HEK293 (cell line): ENCODE results near the gene CYBA.
A peak's percentile ranks its signal among the peaks of the same experiment; 100 is the strongest.

ENCODE experiments used
- CTCF ChIA-PET: fragments of 350-600 bp; formaldehyde crosslinking; extraction: SDS; loops from one replicate; lab custom pipeline; 2021; ENCODE audit warnings: antibody characterized with exemption; lab: Yijun Ruan, JAX
- POLR2A ChIA-PET: fragments of 300-600 bp; formaldehyde crosslinking; extraction: SDS; loops from one replicate; lab custom pipeline; 2020; ENCODE audit warnings: antibody characterized with exemption, inconsistent platforms; lab: Yijun Ruan, JAX
- H3K27ac ChIP-seq: fragments of 200-500 bp; sonication (Bioruptor generic); 2 replicates; pipeline ENCODE4 v1.5.1; 2014; ENCODE audit warnings: low read depth, low read length, control low read depth, inconsistent platforms; ENCODE audit errors: extremely low read depth
- H3K36me3 ChIP-seq, 2 experiments: fragments of 200-500 bp in 1 of 2; sonication (Bioruptor generic) in 1 of 2; 1 replicate in 1 of 2; 2 replicates in 1 of 2; pipeline ENCODE4 v1.5.1; 2014 to 2017; ENCODE audit warnings: inconsistent platforms in 2 of 2, low read length in 2 of 2; ENCODE audit not compliant: control insufficient read depth in 2 of 2, insufficient read depth in 1 of 2
- H3K4me1 ChIP-seq: fragments of 200-500 bp; sonication (Bioruptor generic); 2 replicates; pipeline ENCODE4 v1.5.1; 2014; ENCODE audit warnings: mild to moderate bottlenecking, low read length, inconsistent platforms; ENCODE audit not compliant: control insufficient read depth, insufficient read depth
- H3K4me3 ChIP-seq: 2 replicates; pipeline ENCODE4 v1.5.1; 2011; ENCODE audit warnings: low read depth, mild to moderate bottlenecking, control low read depth, low read length, moderate library complexity
- H3K9me3 ChIP-seq: fragments of 200-500 bp; sonication (Bioruptor generic); 2 replicates; pipeline ENCODE4 v1.5.1; 2014; ENCODE audit warnings: low read depth, low read length, inconsistent platforms; ENCODE audit not compliant: control insufficient read depth, insufficient read depth
- HOXC10 ChIP-seq: sonication (generic); formaldehyde crosslinking; IDR thresholded peaks from 2 replicates; pipeline ENCODE4 v1.8.1; 2023; ENCODE audit warnings: mild to moderate bottlenecking, missing genetic modification reagents
- SP3 ChIP-seq: fragments of 450-650 bp; formaldehyde crosslinking; IDR thresholded peaks from 2 replicates; pipeline ENCODE4 v1.5.1; 2016; ENCODE audit warnings: missing biosample characterization, missing genetic modification characterization
- ZBTB44 ChIP-seq: fragments of 450-650 bp; IDR thresholded peaks from 2 replicates; pipeline ENCODE4 v1.5.1; 2018; ENCODE audit warnings: missing biosample characterization, mild to moderate bottlenecking, missing genetic modification characterization
- ZBTB49 ChIP-seq: fragments of 450-650 bp; formaldehyde crosslinking; IDR thresholded peaks from 2 replicates; pipeline ENCODE4 v1.5.1; 2016; ENCODE audit warnings: missing biosample characterization, missing genetic modification characterization, low read depth
- ZBTB6 ChIP-seq: fragments of 450-650 bp; formaldehyde crosslinking; IDR thresholded peaks from 2 replicates; pipeline ENCODE4 v1.5.1; 2017; ENCODE audit warnings: missing biosample characterization, missing genetic modification characterization
- ZNF112 ChIP-seq: fragments of 450-650 bp; formaldehyde crosslinking; IDR thresholded peaks from 2 replicates; pipeline ENCODE4 v1.5.0; 2017; ENCODE audit warnings: missing biosample characterization, missing genetic modification characterization
- ZNF133 ChIP-seq: fragments of 450-650 bp; formaldehyde crosslinking; IDR thresholded peaks from 2 replicates; pipeline ENCODE4 v1.5.1; 2016; ENCODE audit warnings: missing biosample characterization, missing genetic modification characterization
- ZNF221 ChIP-seq: fragments of 450-650 bp; formaldehyde crosslinking; IDR thresholded peaks from 2 replicates; pipeline ENCODE4 v1.5.1; 2017; ENCODE audit warnings: missing biosample characterization, missing genetic modification characterization, borderline replicate concordance
- ZNF266 ChIP-seq: fragments of 450-650 bp; formaldehyde crosslinking; IDR thresholded peaks from 2 replicates; pipeline ENCODE4 v1.5.1; 2016; ENCODE audit warnings: missing biosample characterization, missing genetic modification characterization, low read depth
- ZNF529 ChIP-seq: fragments of 450-650 bp; formaldehyde crosslinking; IDR thresholded peaks from 2 replicates; pipeline ENCODE4 v1.5.1; 2017; ENCODE audit warnings: missing genetic modification characterization, missing biosample characterization; ENCODE audit not compliant: insufficient replicate concordance
- ZNF624 ChIP-seq: fragments of 450-650 bp; formaldehyde crosslinking; IDR thresholded peaks from 2 replicates; pipeline ENCODE4 v1.5.1; 2017; ENCODE audit warnings: missing biosample characterization, missing genetic modification characterization
- ZNF776 ChIP-seq: fragments of 450-650 bp; formaldehyde crosslinking; IDR thresholded peaks from 2 replicates; pipeline ENCODE4 v1.5.0; 2017; ENCODE audit warnings: missing biosample characterization, missing genetic modification characterization, borderline replicate concordance
- TF ChIP-seq, protein P1 (sequence below): fragments of 450-650 bp; formaldehyde crosslinking; IDR thresholded peaks from 2 replicates; pipeline ENCODE4 v1.5.1; 2016; ENCODE audit warnings: missing biosample characterization, missing genetic modification characterization, low read depth
- TF ChIP-seq, protein P2 (sequence below): fragments of 450-650 bp; formaldehyde crosslinking; IDR thresholded peaks from 2 replicates; pipeline ENCODE4 v1.5.1; 2016; ENCODE audit warnings: missing biosample characterization, missing genetic modification characterization
- TF ChIP-seq, protein P3 (sequence below): fragments of 450-650 bp; formaldehyde crosslinking; IDR thresholded peaks from 2 replicates; pipeline ENCODE4 v1.5.1; 2017; ENCODE audit warnings: missing biosample characterization, missing genetic modification characterization
- TF ChIP-seq, protein P4 (sequence below): fragments of 450-650 bp; formaldehyde crosslinking; IDR thresholded peaks from 2 replicates; pipeline ENCODE4 v1.5.1; 2016; ENCODE audit warnings: missing biosample characterization, missing genetic modification characterization

The CYBA gene

GRCh38 chr16:88613911-88614817 is 36.7 kb downstream of the CYBA start (continued):
- TF ChIP-seq, protein P1, sequence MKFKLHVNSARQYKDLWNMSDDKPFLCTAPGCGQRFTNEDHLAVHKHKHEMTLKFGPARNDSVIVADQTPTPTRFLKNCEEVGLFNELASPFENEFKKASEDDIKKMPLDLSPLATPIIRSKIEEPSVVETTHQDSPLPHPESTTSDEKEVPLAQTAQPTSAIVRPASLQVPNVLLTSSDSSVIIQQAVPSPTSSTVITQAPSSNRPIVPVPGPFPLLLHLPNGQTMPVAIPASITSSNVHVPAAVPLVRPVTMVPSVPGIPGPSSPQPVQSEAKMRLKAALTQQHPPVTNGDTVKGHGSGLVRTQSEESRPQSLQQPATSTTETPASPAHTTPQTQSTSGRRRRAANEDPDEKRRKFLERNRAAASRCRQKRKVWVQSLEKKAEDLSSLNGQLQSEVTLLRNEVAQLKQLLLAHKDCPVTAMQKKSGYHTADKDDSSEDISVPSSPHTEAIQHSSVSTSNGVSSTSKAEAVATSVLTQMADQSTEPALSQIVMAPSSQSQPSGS (tag by site-specific recombination) = no peak
- TF ChIP-seq, protein P2, sequence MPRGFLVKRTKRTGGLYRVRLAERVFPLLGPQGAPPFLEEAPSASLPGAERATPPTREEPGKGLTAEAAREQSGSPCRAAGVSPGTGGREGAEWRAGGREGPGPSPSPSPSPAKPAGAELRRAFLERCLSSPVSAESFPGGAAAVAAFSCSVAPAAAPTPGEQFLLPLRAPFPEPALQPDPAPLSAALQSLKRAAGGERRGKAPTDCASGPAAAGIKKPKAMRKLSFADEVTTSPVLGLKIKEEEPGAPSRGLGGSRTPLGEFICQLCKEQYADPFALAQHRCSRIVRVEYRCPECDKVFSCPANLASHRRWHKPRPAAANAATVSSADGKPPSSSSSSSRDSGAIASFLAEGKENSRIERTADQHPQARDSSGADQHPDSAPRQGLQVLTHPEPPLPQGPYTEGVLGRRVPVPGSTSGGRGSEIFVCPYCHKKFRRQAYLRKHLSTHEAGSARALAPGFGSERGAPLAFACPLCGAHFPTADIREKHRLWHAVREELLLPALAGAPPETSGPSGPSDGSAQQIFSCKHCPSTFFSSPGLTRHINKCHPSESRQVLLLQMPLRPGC (tag by site-specific recombination) = no peak

GRCh38 chr16:88613293-88613692 is 37.6 kb downstream of the CYBA start:
- no peak overlapping the region for H3K4me3 ChIP-seq
- H3K9me3 ChIP-seq = no peaks in the 10 kb centered on the region
- no peaks in the 10 kb centered on the region for H3K4me1 ChIP-seq
- H3K36me3 ChIP-seq = peaks cover 13 to 72% of the 10 kb centered on the region in 2 experiments; a peak in 2 of 3 replicates
- TF ChIP-seq ZBTB44 (tag by site-specific recombination) (0 out of 2 replicates have a peak, but pooled peaks have one; percentile 27), ZNF776 (tag by site-specific recombination) (no peak)
- ChIA-PET CTCF (no interaction called here), POLR2A (no interaction called here)
- H3K27ac ChIP-seq = no peak overlapping the region

DNA sequence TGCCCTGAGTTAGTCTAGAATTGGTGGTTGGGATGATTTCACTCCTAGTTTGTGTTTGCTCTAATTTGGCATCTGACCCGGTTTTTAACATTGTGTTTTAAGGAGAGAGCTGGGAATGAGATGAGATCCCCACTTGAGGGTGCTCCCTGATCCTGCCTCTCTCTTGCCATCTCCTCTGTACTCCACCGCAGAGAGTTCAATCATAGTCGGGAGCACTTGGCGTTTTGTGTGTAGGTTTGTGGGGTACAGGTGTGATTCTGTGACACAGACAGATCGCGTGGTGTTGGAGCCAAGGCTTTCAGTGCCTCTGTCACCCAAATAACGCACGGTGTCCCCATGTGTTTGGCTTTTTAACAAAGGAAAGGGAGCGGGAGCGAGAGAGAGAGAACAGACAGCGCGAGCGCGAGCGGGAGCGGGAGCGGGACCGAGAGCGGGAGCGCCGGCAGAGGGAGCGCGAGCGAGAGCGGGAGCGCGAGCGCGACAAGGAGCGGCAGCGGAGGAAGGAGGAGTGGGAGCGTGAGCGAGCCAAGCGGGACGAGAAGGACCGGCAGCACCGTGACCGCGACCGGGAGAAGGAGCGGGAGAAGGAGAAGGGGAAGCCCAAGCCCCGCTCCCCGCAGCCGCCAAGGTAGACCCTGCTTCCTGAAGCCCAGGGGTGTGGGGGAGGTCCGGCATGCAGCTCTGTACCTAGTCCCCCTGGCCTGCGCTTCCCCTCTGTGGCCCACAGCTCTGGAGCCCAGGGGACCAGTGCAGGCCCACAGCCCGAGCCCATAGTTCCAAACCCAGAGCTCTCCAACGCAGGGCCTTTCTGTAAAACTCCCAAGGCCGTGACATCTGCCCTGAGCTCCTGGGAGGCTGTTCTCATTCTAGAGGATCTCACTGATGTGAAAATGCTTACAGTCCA is 39.7 kb downstream of the CYBA start:
- ChIA-PET POLR2A (no interaction called here), CTCF (interaction anchor here (0.5 to 0.7 kb wide), 2 partner anchors 93 to 695 kb away, joined by 3 read pairs; no protein-coding TSS in a partner anchor)
- H3K9me3 ChIP-seq = no peaks in the 10 kb centered on the region
- peaks cover 13 to 86% of the 10 kb centered on the region in 2 experiments; a peak in 2 of 3 replicates for H3K36me3 ChIP-seq
- no peak overlapping the region for H3K4me3 ChIP-seq
- no peak overlapping the region for H3K27ac ChIP-seq
- no peaks in the 10 kb centered on the region for H3K4me1 ChIP-seq
- TF ChIP-seq ZNF624 (tag by site-specific recombination) (no peak), ZBTB49 (tag by site-specific recombination) (no peak), SP3 (tag by site-specific recombination) (no peak), ZNF221 (no peak), ZNF529 (tag by site-specific recombination) (no peak), ZBTB6 (tag by site-specific recombination) (no peak), ZNF133 (tag by site-specific recombination) (no peak), ZNF112 (tag by site-specific recombination) (no peak), ZNF266 (tag by site-specific recombination) (no peak), HOXC10 (no peak)
- TF ChIP-seq, protein P3, sequence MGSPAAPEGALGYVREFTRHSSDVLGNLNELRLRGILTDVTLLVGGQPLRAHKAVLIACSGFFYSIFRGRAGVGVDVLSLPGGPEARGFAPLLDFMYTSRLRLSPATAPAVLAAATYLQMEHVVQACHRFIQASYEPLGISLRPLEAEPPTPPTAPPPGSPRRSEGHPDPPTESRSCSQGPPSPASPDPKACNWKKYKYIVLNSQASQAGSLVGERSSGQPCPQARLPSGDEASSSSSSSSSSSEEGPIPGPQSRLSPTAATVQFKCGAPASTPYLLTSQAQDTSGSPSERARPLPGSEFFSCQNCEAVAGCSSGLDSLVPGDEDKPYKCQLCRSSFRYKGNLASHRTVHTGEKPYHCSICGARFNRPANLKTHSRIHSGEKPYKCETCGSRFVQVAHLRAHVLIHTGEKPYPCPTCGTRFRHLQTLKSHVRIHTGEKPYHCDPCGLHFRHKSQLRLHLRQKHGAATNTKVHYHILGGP (tag by site-specific recombination) = no peak
- TF ChIP-seq, protein P4, sequence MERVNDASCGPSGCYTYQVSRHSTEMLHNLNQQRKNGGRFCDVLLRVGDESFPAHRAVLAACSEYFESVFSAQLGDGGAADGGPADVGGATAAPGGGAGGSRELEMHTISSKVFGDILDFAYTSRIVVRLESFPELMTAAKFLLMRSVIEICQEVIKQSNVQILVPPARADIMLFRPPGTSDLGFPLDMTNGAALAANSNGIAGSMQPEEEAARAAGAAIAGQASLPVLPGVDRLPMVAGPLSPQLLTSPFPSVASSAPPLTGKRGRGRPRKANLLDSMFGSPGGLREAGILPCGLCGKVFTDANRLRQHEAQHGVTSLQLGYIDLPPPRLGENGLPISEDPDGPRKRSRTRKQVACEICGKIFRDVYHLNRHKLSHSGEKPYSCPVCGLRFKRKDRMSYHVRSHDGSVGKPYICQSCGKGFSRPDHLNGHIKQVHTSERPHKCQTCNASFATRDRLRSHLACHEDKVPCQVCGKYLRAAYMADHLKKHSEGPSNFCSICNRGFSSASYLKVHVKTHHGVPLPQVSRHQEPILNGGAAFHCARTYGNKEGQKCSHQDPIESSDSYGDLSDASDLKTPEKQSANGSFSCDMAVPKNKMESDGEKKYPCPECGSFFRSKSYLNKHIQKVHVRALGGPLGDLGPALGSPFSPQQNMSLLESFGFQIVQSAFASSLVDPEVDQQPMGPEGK (tag by site-specific recombination) = no peak
